HepG2 (cell line): ENCODE data around the gene KIF24. TPM values are rescaled to one million over a fixed set of nuclear protein-coding genes. Genes with fewer than 3 reads are reported as not detected.
A peak's percentile ranks its signal among the peaks of the same experiment; 100 is the strongest.

Experiments
- ADNP ChIP-seq: sonication (generic); formaldehyde crosslinking; IDR thresholded peaks from 2 replicates; pipeline ENCODE4 v1.4.0; 2020; ENCODE audit warnings: missing genetic modification reagents
- CREB1 ChIP-seq, 2 experiments: fragments of 450-650 bp in 1 of 2; IDR thresholded peaks; 2 replicates each; pipeline ENCODE4 v1.6.1; 2016 to 2017; ENCODE audit warnings: control low read depth in 1 of 2, mild to moderate bottlenecking in 1 of 2, missing compliant biosample characterization in 1 of 2, missing genetic modification characterization in 1 of 2
- EHMT2 ChIP-seq: fragments of 200-600 bp; sonication (generic); IDR thresholded peaks from 2 replicates; pipeline ENCODE4 v1.7.0; 2017; ENCODE audit warnings: antibody characterized with exemption, low read depth, low read length, borderline replicate concordance
- HIC2 ChIP-seq: sonication (generic); formaldehyde crosslinking; IDR thresholded peaks from 2 replicates; pipeline ENCODE4 v1.9.0; 2022; ENCODE audit warnings: low read depth, missing genetic modification reagents
- IKZF4 ChIP-seq: sonication (generic); formaldehyde crosslinking; IDR thresholded peaks from 2 replicates; pipeline ENCODE4 v1.5.1; 2020; ENCODE audit warnings: borderline replicate concordance, mild to moderate bottlenecking, low read depth, missing genetic modification reagents; ENCODE audit errors: not compliant biosample characterization
- JDP2 ChIP-seq: sonication (generic); formaldehyde crosslinking; IDR thresholded peaks from 2 replicates; pipeline ENCODE4 v1.8.1; 2022; ENCODE audit warnings: missing genetic modification reagents, borderline replicate concordance
- KLF12 ChIP-seq: sonication (generic); formaldehyde crosslinking; IDR thresholded peaks from 2 replicates; pipeline ENCODE4 v1.4.0; 2020; ENCODE audit warnings: missing genetic modification reagents, borderline replicate concordance
- MED1 ChIP-seq: sonication (generic); formaldehyde crosslinking; IDR thresholded peaks from 2 replicates; pipeline ENCODE4 v1.4.0; 2020; ENCODE audit warnings: missing genetic modification reagents
- PHF8 ChIP-seq: sonication (generic); formaldehyde crosslinking; IDR thresholded peaks from 2 replicates; pipeline ENCODE4 v1.5.0; 2020; ENCODE audit warnings: missing genetic modification reagents
- TRIM24 ChIP-seq: sonication (generic); formaldehyde crosslinking; IDR thresholded peaks from 2 replicates; pipeline ENCODE4 v1.8.0; 2022; ENCODE audit warnings: mild to moderate bottlenecking, missing genetic modification reagents
- ZBTB38 ChIP-seq: sonication (generic); formaldehyde crosslinking; IDR thresholded peaks from 2 replicates; pipeline ENCODE4 v1.5.1; 2020; ENCODE audit warnings: mild to moderate bottlenecking, missing genetic modification reagents
- ZBTB43 ChIP-seq: sonication (generic); formaldehyde crosslinking; conservative IDR thresholded peaks from 2 replicates; pipeline ENCODE4 v1.4.0; 2020; ENCODE audit warnings: missing genetic modification reagents
- ZFYVE20 ChIP-seq: sonication (generic); formaldehyde crosslinking; IDR thresholded peaks from 2 replicates; pipeline ENCODE4 v1.8.0; 2023; ENCODE audit warnings: low read depth, mild to moderate bottlenecking, moderate library complexity, missing genetic modification reagents, borderline replicate concordance
- ZNF318 ChIP-seq: sonication (generic); formaldehyde crosslinking; IDR thresholded peaks from 2 replicates; pipeline ENCODE4 v1.4.0; 2020; ENCODE audit warnings: mild to moderate bottlenecking, missing genetic modification reagents
- ZNF44 ChIP-seq: sonication (generic); formaldehyde crosslinking; IDR thresholded peaks from 2 replicates; pipeline ENCODE4 v1.5.1; 2020; ENCODE audit warnings: mild to moderate bottlenecking, missing genetic modification reagents
- ZNF629 ChIP-seq: sonication (generic); formaldehyde crosslinking; conservative IDR thresholded peaks from 2 replicates; pipeline ENCODE4 v1.5.0; 2020; ENCODE audit warnings: missing genetic modification reagents
- ZNF644 ChIP-seq: IDR thresholded peaks from 2 replicates; pipeline ENCODE4 v1.6.1; 2016; ENCODE audit warnings: low read depth
- polyA plus RNA-seq, 8 experiments: library from polyadenylated mRNA; depleted of rRNA in 3 of 8; stranded (reverse) in 7 of 8; unstranded in 1 of 8; fragments of >200 nt; fragmentation: Illumina TruSeq in 4 of 8; extraction: Trizol in 4 of 8; gene quantifications; 2 replicates each; pipeline versions ENCODE4 v1.2.1 to v1.2.3, GENCODE V29; 2011 to 2016; ENCODE audit warnings: low read depth in 4 of 8, missing spikeins in 1 of 8, mixed read lengths in 1 of 8; ENCODE audit not compliant: insufficient read depth in 1 of 8
- total RNA-seq, 5 experiments: library from RNA; depleted of rRNA; stranded (reverse); fragments of >200 nt; fragmentation: Illumina TruSeq; extraction: Trizol; gene quantifications; 2 replicates each; pipeline ENCODE4 v1.2.3, GENCODE V29; 2016; ENCODE audit warnings: low read depth in 1 of 5
- TF ChIP-seq, protein P1 (sequence below): sonication (generic); formaldehyde crosslinking; IDR thresholded peaks from 2 replicates; pipeline ENCODE4 v1.9.0; 2021; ENCODE audit warnings: missing genetic modification reagents, mild to moderate bottlenecking, borderline replicate concordance

Gene KIF24
- total and polyA plus RNA-seq, 2 of the 13 experiments (the other 11 are each of a cell fraction or from before 2014, with no cell fraction given): 1.1 to 3.0 TPM

- no peak for TF ChIP-seq ZNF318 (CRISPR knock-in tag)
- peak; percentile 29; the same call in 1 of the 2 replicates for TF ChIP-seq ZNF644
- no peak for TF ChIP-seq IKZF4 (CRISPR knock-in tag)
- no peak for TF ChIP-seq EHMT2
- TF ChIP-seq TRIM24: no peak
- TF ChIP-seq KLF12 (CRISPR knock-in tag): no peak
- TF ChIP-seq, protein P1, sequence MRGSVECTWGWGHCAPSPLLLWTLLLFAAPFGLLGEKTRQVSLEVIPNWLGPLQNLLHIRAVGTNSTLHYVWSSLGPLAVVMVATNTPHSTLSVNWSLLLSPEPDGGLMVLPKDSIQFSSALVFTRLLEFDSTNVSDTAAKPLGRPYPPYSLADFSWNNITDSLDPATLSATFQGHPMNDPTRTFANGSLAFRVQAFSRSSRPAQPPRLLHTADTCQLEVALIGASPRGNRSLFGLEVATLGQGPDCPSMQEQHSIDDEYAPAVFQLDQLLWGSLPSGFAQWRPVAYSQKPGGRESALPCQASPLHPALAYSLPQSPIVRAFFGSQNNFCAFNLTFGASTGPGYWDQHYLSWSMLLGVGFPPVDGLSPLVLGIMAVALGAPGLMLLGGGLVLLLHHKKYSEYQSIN: no peak
- TF ChIP-seq ZNF44 (CRISPR knock-in tag): no peak
- 0 out of 2 replicates have a peak, but pooled peaks have one; percentile 21 for TF ChIP-seq MED1 (CRISPR knock-in tag)
- TF ChIP-seq HIC2 (CRISPR knock-in tag): no peak
- TF ChIP-seq JDP2 (CRISPR knock-in tag): no peak
- no peak for TF ChIP-seq ZNF629 (CRISPR knock-in tag)
- no peak for TF ChIP-seq PHF8
- TF ChIP-seq ADNP (CRISPR knock-in tag): no peak
- TF ChIP-seq CREB1 (IDR thresholded peaks at IDR 0.05): no peak
- peak; percentile 19; the same call in 1 of the 2 replicates for TF ChIP-seq CREB1 (CRISPR knock-in tag; IDR thresholded peaks at IDR 0.05)
- no peak for TF ChIP-seq ZFYVE20 (CRISPR knock-in tag)
- no peak for TF ChIP-seq ZBTB43 (CRISPR knock-in tag)
- TF ChIP-seq ZBTB38 (CRISPR knock-in tag): no peak
These were observed 5.3 kb upstream of the KIF24 start (continued) for GRCh38 chr9:34334337-34334824.
